Measurements from ENCODE around the gene SETX.
"Not testable (repeated sequence)": the region's sequence is repeated elsewhere in the genome, so short reads cannot be mapped to it uniquely, and the experiment has no call there.

SETX gene

DNA sequence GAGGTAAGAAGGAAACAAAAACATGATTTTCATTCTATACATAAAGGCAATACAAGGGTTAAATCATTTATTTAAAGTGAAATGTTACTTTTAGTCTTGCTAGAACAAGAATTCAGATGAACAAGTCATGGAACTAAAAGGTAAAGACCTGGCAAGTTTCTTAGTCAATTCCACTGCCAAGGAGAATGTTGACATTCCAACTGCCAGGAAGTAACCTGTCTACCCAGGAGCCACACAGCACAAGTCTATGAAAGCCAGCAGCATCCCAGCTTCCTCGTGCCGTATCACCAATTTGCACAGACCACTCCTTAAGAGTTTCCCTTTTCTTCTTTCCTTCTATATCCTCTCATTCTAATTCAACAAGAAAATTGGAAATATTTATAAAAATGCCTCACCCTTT is 79.9 kb downstream of the SETX start:
- Histone ChIP-seq H3K27me3 (replicated peaks in 2 of 5; ENCODE audit: control insufficient read depth in 4 of 5, insufficient read depth in 5 of 5, low read length in 4 of 5) (no peaks in the 10 kb centered on the region), H3K4me3 (ENCODE audit: control insufficient read depth in 1 of 7, extremely low read depth in 1 of 7, insufficient read depth in 4 of 7, low read depth in 2 of 7, low read length in 6 of 7) (no peak overlapping the region), H3K4me1 (ENCODE audit: control extremely low read depth in 1 of 4, control insufficient read depth in 4 of 4, insufficient read depth in 4 of 4, low read length in 3 of 4) (no peaks in the 10 kb centered on the region), H3K36me3 (ENCODE audit: control insufficient read depth in 4 of 4, insufficient read depth in 4 of 4, low read length in 3 of 4) (peaks cover 43 to 88% (median 66%) of the 10 kb centered on the region in 4 experiments), H3K27ac (ENCODE audit: insufficient read depth in 1 of 2, low read depth in 1 of 2, low read length in 2 of 2, poor library complexity in 1 of 2, severe bottlenecking in 2 of 2) (no peak overlapping the region), H3K9me3 (ENCODE audit: control extremely low read depth in 1 of 5, control insufficient read depth in 4 of 5, insufficient read depth in 2 of 5, low read depth in 1 of 5, low read length in 4 of 5) (no peaks in the 10 kb centered on the region)
- WGBS (ENCODE audit: insufficient coverage), result 100% methylated on average over 2 of the region's 2 CpGs
- POLR2A ChIA-PET, result no interaction called here
- DNase-seq, result no peak
- CTCF ChIA-PET, result interaction anchor here (1.3 to 1.4 kb wide), 2 partner anchors 10 to 12 kb away, joined by 4 read pairs; no protein-coding TSS in a partner anchor

DNA sequence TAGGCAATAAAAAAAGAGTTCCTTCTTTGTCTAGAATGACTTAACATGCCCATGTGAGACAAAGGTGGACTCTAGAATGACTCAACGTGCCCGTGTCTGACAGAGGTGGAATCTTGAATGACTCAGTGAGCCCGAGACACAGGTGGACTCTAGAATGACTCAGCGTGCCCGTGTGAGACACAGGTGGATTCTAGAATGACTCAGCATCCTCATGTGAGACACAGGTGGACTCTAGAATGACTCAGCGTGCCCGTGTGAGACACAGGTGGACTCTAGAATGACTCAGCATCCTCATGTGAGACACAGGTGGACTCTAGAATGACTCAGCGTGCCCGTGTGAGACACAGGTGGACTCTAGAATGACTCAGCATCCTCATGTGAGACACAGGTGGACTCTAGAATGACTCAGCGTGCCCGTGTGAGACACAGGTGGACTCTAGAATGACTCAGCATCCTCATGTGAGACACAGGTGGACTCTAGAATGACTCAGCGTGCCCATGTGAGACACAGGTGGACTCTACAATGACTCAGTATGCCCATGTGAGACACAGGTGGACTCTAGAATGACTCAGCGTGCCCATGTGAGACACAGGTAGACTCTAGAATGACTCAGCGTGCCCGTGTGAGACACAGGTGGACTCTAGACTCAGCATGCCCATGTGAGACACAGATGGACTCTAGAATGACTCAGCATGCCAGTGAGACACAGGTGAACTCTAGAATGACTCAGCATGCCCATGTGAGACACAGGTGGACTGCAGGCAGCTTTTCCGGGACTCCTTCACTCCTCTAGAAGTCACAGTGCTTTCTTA is 84.9 kb downstream of the SETX start:
- H3K4me1 ChIP-seq (ENCODE audit: control extremely low read depth in 1 of 4, control insufficient read depth in 4 of 4, insufficient read depth in 4 of 4, low read length in 3 of 4); H3K4me3 ChIP-seq (ENCODE audit: control insufficient read depth in 1 of 7, extremely low read depth in 1 of 7, insufficient read depth in 4 of 7, low read depth in 2 of 7, low read length in 6 of 7); H3K27me3 ChIP-seq (replicated peaks in 2 of 5; ENCODE audit: control insufficient read depth in 4 of 5, insufficient read depth in 5 of 5, low read length in 4 of 5); H3K9me3 ChIP-seq (ENCODE audit: control extremely low read depth in 1 of 5, control insufficient read depth in 4 of 5, insufficient read depth in 2 of 5, low read depth in 1 of 5, low read length in 4 of 5); POLR2A ChIA-PET: not testable (repeated sequence)
- Histone ChIP-seq H3K27ac (ENCODE audit: insufficient read depth in 1 of 2, low read depth in 1 of 2, low read length in 2 of 2, poor library complexity in 1 of 2, severe bottlenecking in 2 of 2) (peak overlapping the region in 1 of 2 experiments; percentile 32), H3K36me3 (ENCODE audit: control insufficient read depth in 4 of 4, insufficient read depth in 4 of 4, low read length in 3 of 4) (peaks cover 35 to 85% (median 60%) of the 10 kb centered on the region in 4 experiments)
- peak in 2 of 3 donors; percentile 30 to 32 for DNase-seq
- CTCF ChIA-PET, result interaction anchor here (0.8 to 2.2 kb wide), 14 partner anchors 8 to 512 kb away, joined by 3 to 17 read pairs (median 4); no protein-coding TSS in a partner anchor
- 91% methylated on average over 7 of the region's 16 CpGs for WGBS (ENCODE audit: insufficient coverage)

DNA sequence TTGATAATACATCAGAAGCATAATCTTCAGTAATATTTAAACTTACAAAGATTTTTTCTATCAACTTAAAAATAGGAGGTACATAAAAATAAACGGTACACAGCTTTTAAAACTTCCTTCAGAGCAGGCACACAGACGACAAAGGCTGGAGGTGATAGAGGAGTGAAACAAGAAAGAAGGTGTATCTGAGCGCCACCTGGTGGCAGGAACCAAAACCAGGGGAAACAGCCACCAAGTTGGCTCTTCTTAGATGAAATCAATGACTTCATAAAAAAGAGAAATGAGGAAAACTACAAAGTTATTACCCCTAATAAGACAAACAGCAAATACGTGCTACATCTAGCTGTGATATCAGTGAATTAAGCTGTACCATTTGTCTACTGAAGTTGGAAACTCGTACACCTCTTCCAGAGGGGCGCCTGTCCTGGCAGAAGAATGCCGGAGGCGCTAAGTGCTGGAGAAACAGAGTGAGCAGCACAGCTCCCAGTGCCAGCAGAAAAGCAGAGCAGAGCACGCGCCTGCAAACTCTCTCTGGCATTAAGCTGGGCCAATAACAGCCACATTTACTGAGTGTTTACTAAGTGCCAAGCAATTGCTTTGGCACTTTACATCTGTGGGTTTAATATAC is 85.9 kb downstream of the SETX start:
- Histone ChIP-seq H3K9me3 (ENCODE audit: control extremely low read depth in 1 of 5, control insufficient read depth in 4 of 5, insufficient read depth in 2 of 5, low read depth in 1 of 5, low read length in 4 of 5) (no peaks in the 10 kb centered on the region), H3K4me1 (ENCODE audit: control extremely low read depth in 1 of 4, control insufficient read depth in 4 of 4, insufficient read depth in 4 of 4, low read length in 3 of 4) (no peaks in the 10 kb centered on the region), H3K27ac (ENCODE audit: insufficient read depth in 1 of 2, low read depth in 1 of 2, low read length in 2 of 2, poor library complexity in 1 of 2, severe bottlenecking in 2 of 2) (no peak overlapping the region), H3K36me3 (ENCODE audit: control insufficient read depth in 4 of 4, insufficient read depth in 4 of 4, low read length in 3 of 4) (peaks cover 36 to 85% (median 65%) of the 10 kb centered on the region in 4 experiments), H3K4me3 (ENCODE audit: control insufficient read depth in 1 of 7, extremely low read depth in 1 of 7, insufficient read depth in 4 of 7, low read depth in 2 of 7, low read length in 6 of 7) (no peak overlapping the region), H3K27me3 (replicated peaks in 2 of 5; ENCODE audit: control insufficient read depth in 4 of 5, insufficient read depth in 5 of 5, low read length in 4 of 5) (no peaks in the 10 kb centered on the region)
- ChIA-PET POLR2A (interaction anchor here (0.6 kb wide), 2 partner anchors 63 to 526 kb away, joined by 4 read pairs; no protein-coding TSS in a partner anchor), CTCF (interaction anchor here (0.8 to 2.2 kb wide), 21 partner anchors 8 to 510 kb away, joined by 3 to 17 read pairs (median 4); no protein-coding TSS in a partner anchor)
- WGBS (ENCODE audit: insufficient coverage), result 95% methylated on average over 5 of the region's 10 CpGs
- peak; percentile 76 to 87 (median 83) for DNase-seq

DNA sequence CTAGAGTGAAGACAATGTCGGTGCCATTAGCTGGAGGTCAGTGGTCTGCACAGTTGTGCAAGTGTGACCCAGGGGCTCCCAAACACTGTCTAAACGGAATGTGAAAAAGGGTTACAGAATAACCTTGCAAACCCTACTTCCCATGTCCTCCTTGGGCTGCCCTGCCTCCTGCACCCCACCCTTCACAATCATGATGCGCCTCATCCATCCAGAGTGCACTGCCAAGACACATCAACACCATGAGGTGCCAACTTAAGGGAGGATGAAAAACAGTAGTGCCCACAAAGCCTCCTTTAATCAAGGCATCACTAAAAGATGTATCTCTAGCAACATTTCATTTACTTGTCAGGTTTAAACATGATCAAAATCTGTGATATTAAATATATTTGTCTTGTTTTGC is 87.1 kb downstream of the SETX start:
- Histone ChIP-seq H3K27ac (ENCODE audit: insufficient read depth in 1 of 2, low read depth in 1 of 2, low read length in 2 of 2, poor library complexity in 1 of 2, severe bottlenecking in 2 of 2) (no peak overlapping the region), H3K4me3 (ENCODE audit: control insufficient read depth in 1 of 7, extremely low read depth in 1 of 7, insufficient read depth in 4 of 7, low read depth in 2 of 7, low read length in 6 of 7) (no peak overlapping the region), H3K27me3 (replicated peaks in 2 of 5; ENCODE audit: control insufficient read depth in 4 of 5, insufficient read depth in 5 of 5, low read length in 4 of 5) (no peaks in the 10 kb centered on the region), H3K9me3 (ENCODE audit: control extremely low read depth in 1 of 5, control insufficient read depth in 4 of 5, insufficient read depth in 2 of 5, low read depth in 1 of 5, low read length in 4 of 5) (no peaks in the 10 kb centered on the region), H3K36me3 (ENCODE audit: control insufficient read depth in 4 of 4, insufficient read depth in 4 of 4, low read length in 3 of 4) (peaks cover 35 to 86% (median 68%) of the 10 kb centered on the region in 4 experiments), H3K4me1 (ENCODE audit: control extremely low read depth in 1 of 4, control insufficient read depth in 4 of 4, insufficient read depth in 4 of 4, low read length in 3 of 4) (no peaks in the 10 kb centered on the region)
- ChIA-PET POLR2A (no interaction called here), CTCF (interaction anchor here (1.0 to 2.6 kb wide), 10 partner anchors 8 to 509 kb away, joined by 3 to 17 read pairs (median 4); no protein-coding TSS in a partner anchor)
- DNase-seq, result no peak
- WGBS (ENCODE audit: insufficient coverage), result 96% methylated on average over 3 of the region's 3 CpGs

DNA sequence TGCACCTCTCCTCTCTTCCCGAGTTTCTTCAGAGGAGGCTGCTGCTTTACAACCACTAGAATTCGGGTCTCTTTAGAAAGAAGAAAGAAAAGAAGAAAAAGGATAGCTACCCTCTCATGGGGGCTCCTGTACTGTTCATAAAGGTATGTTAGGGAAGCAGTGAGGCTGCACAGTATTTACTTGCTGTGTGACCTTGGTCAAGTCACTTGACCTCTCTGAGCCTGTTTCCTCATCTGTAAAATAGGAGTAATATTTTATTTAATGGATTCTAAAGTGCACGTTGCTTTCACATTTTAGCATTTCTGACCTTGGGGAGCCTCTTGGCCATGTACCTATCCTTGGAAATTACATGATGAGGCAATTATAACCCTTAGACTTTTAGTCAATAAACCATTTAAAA is 88.8 kb downstream of the SETX start:
- CTCF ChIA-PET, result interaction anchor here (1.4 to 2.6 kb wide), 2 partner anchors 26 to 30 kb away, joined by 3 to 6 read pairs; no protein-coding TSS in a partner anchor

DNA sequence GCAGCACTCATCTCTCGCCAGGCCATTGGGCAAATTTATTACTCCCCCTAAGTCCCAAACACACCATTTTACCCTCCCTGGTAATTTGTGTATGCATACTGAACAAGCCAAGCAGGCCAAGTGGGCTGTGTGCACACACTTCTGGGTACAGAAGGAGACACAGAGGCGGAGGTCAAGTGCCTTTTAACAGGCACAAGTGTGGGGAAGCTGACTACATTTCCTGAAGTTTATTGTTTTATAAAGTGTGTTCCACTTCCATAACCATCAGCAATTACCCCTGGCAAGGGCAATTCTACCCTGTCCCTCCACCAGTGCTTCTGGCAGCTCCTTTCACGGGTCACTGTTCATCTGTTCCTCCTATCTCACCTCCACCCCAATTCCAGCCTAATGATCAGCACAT is 93.9 kb downstream of the SETX start:
- H3K27me3 ChIP-seq (replicated peaks in 2 of 5; ENCODE audit: control insufficient read depth in 4 of 5, insufficient read depth in 5 of 5, low read length in 4 of 5), result peaks cover 0 to 2% (median 0%) of the 10 kb centered on the region in 5 experiments
- no peak for DNase-seq
- CTCF ChIA-PET, result interaction anchor here (0.9 to 4.7 kb wide), 7 partner anchors 9 to 517 kb away, joined by 3 to 28 read pairs (median 6); no protein-coding TSS in a partner anchor
- POLR2A ChIA-PET, result no interaction called here
- H3K27ac ChIP-seq (ENCODE audit: insufficient read depth in 1 of 2, low read depth in 1 of 2, low read length in 2 of 2, poor library complexity in 1 of 2, severe bottlenecking in 2 of 2), result no peak overlapping the region
- 90% methylated on average over 2 of the region's 3 CpGs for WGBS (ENCODE audit: insufficient coverage)
- H3K36me3 ChIP-seq (ENCODE audit: control insufficient read depth in 4 of 4, insufficient read depth in 4 of 4, low read length in 3 of 4), result peaks cover 16 to 39% (median 31%) of the 10 kb centered on the region in 4 experiments
- no peak overlapping the region for H3K4me3 ChIP-seq (ENCODE audit: control insufficient read depth in 1 of 7, extremely low read depth in 1 of 7, insufficient read depth in 4 of 7, low read depth in 2 of 7, low read length in 6 of 7)
- peaks cover 0 to 6% (median 5%) of the 10 kb centered on the region in 4 experiments for H3K4me1 ChIP-seq (ENCODE audit: control extremely low read depth in 1 of 4, control insufficient read depth in 4 of 4, insufficient read depth in 4 of 4, low read length in 3 of 4)
- no peaks in the 10 kb centered on the region for H3K9me3 ChIP-seq (ENCODE audit: control extremely low read depth in 1 of 5, control insufficient read depth in 4 of 5, insufficient read depth in 2 of 5, low read depth in 1 of 5, low read length in 4 of 5)

More for the DNA sequence above, 88.8 kb downstream of the SETX start:
- no peaks in the 10 kb centered on the region for H3K9me3 ChIP-seq (ENCODE audit: control extremely low read depth in 1 of 5, control insufficient read depth in 4 of 5, insufficient read depth in 2 of 5, low read depth in 1 of 5, low read length in 4 of 5)
- no peak overlapping the region for H3K4me3 ChIP-seq (ENCODE audit: control insufficient read depth in 1 of 7, extremely low read depth in 1 of 7, insufficient read depth in 4 of 7, low read depth in 2 of 7, low read length in 6 of 7)
- DNase-seq, result no peak
- H3K4me1 ChIP-seq (ENCODE audit: control extremely low read depth in 1 of 4, control insufficient read depth in 4 of 4, insufficient read depth in 4 of 4, low read length in 3 of 4), result no peaks in the 10 kb centered on the region
- no CpG with 5 or more reads among the region's 3 CpGs for WGBS (ENCODE audit: insufficient coverage)
- no peak overlapping the region for H3K27ac ChIP-seq (ENCODE audit: insufficient read depth in 1 of 2, low read depth in 1 of 2, low read length in 2 of 2, poor library complexity in 1 of 2, severe bottlenecking in 2 of 2)
- POLR2A ChIA-PET, result no interaction called here
- H3K27me3 ChIP-seq (replicated peaks in 2 of 5; ENCODE audit: control insufficient read depth in 4 of 5, insufficient read depth in 5 of 5, low read length in 4 of 5), result no peaks in the 10 kb centered on the region
- H3K36me3 ChIP-seq (ENCODE audit: control insufficient read depth in 4 of 4, insufficient read depth in 4 of 4, low read length in 3 of 4), result peaks cover 30 to 87% (median 65%) of the 10 kb centered on the region in 4 experiments

Data from common myeloid progenitor, CD34-positive (primary cell).